Measurements from ENCODE around the gene TBC1D22A. TPM values are rescaled to one million over a fixed set of nuclear protein-coding genes. Genes with fewer than 3 reads are reported as not detected.
A peak's percentile ranks its signal among the peaks of the same experiment; 100 is the strongest.

The TBC1D22A gene
- polyA plus RNA-seq, 2 donors = 15.1 to 17.4 TPM

DNA sequence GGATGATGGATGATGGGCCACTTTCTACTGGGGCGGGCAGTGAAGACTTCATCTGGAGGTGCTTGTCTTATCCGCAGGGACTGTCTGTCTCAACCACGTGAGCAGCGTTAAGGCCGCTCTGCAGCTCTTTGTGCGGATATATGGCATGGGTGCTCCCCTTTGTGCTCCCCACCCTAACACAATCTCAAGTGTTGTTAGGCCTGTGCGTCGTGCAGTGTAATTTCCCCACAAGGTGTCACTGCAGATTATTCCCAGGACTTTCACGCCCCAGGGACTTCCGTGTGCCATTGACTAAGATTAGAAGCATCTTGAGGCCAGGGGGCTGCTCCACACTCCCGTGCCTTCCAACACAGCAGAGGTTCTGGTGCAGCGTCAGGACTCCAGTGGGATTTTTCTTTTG, 65.3 kb downstream of the TBC1D22A start:
- Histone ChIP-seq H3K4me3 (ENCODE audit: low read depth in 1 of 2, low read length in 2 of 2) (no peak overlapping the region), H3K27me3 (ENCODE audit: control insufficient read depth in 1 of 2, insufficient read depth in 2 of 2, low read length in 2 of 2) (no peaks in the 10 kb centered on the region), H3K27ac (ENCODE audit: low read depth in 2 of 2, low read length in 1 of 2) (no peak overlapping the region), H3K4me1 (ENCODE audit: control insufficient read depth in 2 of 2, insufficient read depth in 2 of 2, low read length in 1 of 2) (peaks cover 0 to 20% of the 10 kb centered on the region in 2 donors), H3K9me3 (ENCODE audit: control insufficient read depth in 2 of 2, insufficient read depth in 1 of 2, low read depth in 1 of 2, low read length in 1 of 2) (no peaks in the 10 kb centered on the region), H3K36me3 (ENCODE audit: control insufficient read depth in 2 of 2, insufficient read depth in 2 of 2, low read length in 1 of 2) (peaks cover 0 to 6% of the 10 kb centered on the region in 2 donors)
- 95 to 98% methylated on average over 12 of the region's 12 CpGs for WGBS, 2 donors

DNA sequence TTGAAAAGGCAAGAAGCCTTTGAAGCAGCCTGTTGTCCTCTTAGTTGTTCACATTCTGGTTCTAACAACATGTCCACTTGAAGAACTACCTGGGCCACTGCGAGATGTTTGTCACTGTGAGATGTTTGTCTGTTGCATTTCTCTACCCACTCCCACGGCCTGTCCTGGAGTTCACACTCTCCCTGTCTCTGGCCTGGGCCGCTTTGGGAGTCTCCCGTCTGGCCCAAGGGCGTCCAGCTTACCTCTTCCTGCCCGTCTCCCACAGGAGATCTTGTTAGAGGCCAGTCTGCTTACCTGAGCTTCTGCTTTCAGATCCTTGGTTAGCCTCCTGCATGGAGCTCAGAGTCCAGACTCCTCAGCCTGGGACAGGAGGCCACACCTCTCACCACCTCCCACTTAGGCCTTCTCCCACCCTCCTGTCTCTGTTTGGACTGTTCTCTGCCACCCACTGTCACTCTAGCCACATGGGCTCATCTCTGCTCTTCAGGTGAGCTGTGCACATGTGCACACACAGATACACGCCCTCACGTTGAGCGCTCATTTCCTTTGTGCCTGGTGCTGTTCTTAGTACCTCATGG, 66.0 kb downstream of the TBC1D22A start:
- no peaks in the 10 kb centered on the region for H3K27me3 ChIP-seq (ENCODE audit: control insufficient read depth in 1 of 2, insufficient read depth in 2 of 2, low read length in 2 of 2)
- no peak overlapping the region for H3K4me3 ChIP-seq (ENCODE audit: low read depth in 1 of 2, low read length in 2 of 2)
- WGBS, 2 donors = 91 to 92% methylated on average over 9 of the region's 9 CpGs
- H3K36me3 ChIP-seq (ENCODE audit: control insufficient read depth in 2 of 2, insufficient read depth in 2 of 2, low read length in 1 of 2) = peaks cover 0 to 6% of the 10 kb centered on the region in 2 donors
- peaks cover 0 to 20% of the 10 kb centered on the region in 2 donors for H3K4me1 ChIP-seq (ENCODE audit: control insufficient read depth in 2 of 2, insufficient read depth in 2 of 2, low read length in 1 of 2)
- no peaks in the 10 kb centered on the region for H3K9me3 ChIP-seq (ENCODE audit: control insufficient read depth in 2 of 2, insufficient read depth in 1 of 2, low read depth in 1 of 2, low read length in 1 of 2)
- no peak overlapping the region for H3K27ac ChIP-seq (ENCODE audit: low read depth in 2 of 2, low read length in 1 of 2)

DNA sequence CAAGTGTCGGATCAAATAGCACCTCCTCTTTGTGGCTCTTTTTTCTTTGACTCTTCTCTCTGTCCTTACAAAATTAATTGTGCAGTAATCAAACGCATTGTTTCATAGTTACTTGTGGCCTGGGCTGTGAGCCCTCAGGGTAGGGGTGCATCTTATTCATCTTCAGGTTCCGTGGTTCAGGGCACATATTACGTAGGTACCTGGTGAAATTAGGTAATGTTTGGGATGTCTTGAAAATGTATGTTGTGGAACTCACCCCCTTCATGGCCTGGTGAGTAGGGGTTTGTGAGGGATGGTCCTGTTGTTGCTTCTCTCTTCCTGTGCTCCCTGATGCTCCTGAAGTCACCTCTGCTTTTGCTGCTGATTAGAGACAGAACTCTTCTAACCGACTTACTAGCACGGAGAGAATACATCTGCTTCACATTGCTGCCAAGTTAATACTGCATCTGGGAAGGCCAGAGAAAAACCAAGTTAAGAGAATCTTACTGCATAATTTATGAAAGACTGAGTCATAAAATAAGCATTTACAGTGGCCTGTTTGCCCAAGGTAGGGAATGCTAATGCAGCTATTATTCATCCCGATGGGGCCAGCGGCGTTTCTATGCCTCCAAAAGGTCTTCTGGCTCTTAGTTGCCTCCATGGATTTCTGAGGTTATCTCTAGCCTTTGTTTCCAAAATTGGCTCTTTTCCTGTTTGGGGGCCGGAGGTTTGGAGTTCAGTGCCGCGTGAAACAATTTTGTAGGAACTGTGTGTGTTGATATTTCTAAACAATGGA, 66.9 kb downstream of the TBC1D22A start:
- Histone ChIP-seq H3K4me1 (ENCODE audit: control insufficient read depth in 2 of 2, insufficient read depth in 2 of 2, low read length in 1 of 2) (peaks cover 0 to 18% of the 10 kb centered on the region in 2 donors), H3K27me3 (ENCODE audit: control insufficient read depth in 1 of 2, insufficient read depth in 2 of 2, low read length in 2 of 2) (no peaks in the 10 kb centered on the region), H3K27ac (ENCODE audit: low read depth in 2 of 2, low read length in 1 of 2) (peak overlapping the region; percentile 57 to 91), H3K4me3 (ENCODE audit: low read depth in 1 of 2, low read length in 2 of 2) (no peak overlapping the region), H3K9me3 (ENCODE audit: control insufficient read depth in 2 of 2, insufficient read depth in 1 of 2, low read depth in 1 of 2, low read length in 1 of 2) (no peaks in the 10 kb centered on the region), H3K36me3 (ENCODE audit: control insufficient read depth in 2 of 2, insufficient read depth in 2 of 2, low read length in 1 of 2) (peaks cover 0 to under 1% of the 10 kb centered on the region in 2 donors)
- WGBS, 2 donors = 34 to 57% methylated on average over 12 of the region's 12 CpGs

DNA sequence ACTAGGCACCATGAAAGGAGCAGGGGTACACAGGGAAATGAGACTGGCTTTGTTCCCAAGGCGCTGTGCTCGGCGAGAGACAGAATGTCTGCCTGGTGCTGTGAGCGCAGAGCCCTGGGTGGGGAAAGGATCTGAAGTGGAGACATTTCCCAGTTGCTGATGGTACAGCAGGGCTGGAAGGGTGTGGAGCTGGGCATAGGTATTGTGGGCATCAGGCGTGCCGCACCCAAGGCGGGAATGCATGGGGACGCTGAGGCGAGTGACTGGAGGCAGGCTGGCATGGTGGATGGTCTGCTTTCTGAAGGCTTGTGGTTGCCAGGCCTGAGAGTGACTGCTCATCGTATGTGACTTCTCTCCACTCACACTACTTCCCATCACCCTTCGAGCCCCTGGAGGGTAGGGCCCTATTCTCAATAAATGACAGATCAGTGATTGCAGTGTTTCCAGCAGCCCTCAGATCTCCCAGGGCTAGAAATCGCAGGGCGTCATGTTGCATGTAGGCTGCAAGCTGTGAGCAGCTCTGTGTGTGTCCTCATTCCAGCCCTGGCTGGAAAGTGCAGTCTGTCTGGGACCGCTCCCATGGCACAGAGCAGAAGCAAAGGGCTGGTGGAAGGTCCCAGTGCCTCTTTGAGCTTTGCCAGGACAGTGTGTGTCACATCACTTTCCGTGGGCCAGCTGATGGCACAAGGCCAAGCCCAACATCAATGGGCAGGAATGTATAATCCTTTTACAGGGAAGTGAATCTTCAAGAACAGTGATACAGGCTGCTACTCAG, 67.7 kb downstream of the TBC1D22A start:
- H3K27ac ChIP-seq (ENCODE audit: low read depth in 2 of 2, low read length in 1 of 2) = peak overlapping the region; percentile 57 to 91
- peaks cover 0 to 17% of the 10 kb centered on the region in 2 donors for H3K4me1 ChIP-seq (ENCODE audit: control insufficient read depth in 2 of 2, insufficient read depth in 2 of 2, low read length in 1 of 2)
- WGBS, 2 donors = 36 to 65% methylated on average over 15 of the region's 15 CpGs
- H3K36me3 ChIP-seq (ENCODE audit: control insufficient read depth in 2 of 2, insufficient read depth in 2 of 2, low read length in 1 of 2) = no peaks in the 10 kb centered on the region
- H3K27me3 ChIP-seq (ENCODE audit: control insufficient read depth in 1 of 2, insufficient read depth in 2 of 2, low read length in 2 of 2) = no peaks in the 10 kb centered on the region
- H3K4me3 ChIP-seq (ENCODE audit: low read depth in 1 of 2, low read length in 2 of 2) = no peak overlapping the region
- H3K9me3 ChIP-seq (ENCODE audit: control insufficient read depth in 2 of 2, insufficient read depth in 1 of 2, low read depth in 1 of 2, low read length in 1 of 2) = peaks cover 0 to 2% of the 10 kb centered on the region in 2 donors

DNA sequence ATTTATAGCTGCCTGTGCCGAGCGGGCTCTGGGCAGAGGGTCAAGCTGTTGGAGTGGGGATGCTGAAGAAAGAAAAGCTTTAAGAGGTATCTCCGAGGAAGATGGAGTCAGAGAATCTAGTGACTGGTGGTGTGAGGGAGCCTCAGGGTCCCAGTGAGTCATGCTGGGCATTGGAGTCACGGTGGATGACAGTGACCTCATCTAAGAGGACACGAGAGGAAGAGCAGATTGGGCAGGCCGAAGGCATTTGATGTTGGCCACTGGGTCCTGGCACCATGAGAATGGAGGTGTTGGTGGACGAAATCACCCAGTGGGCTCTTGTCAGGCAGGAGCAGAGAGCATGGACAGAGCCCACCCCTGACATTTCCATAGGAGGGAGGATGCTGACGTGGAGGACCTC, 68.4 kb downstream of the TBC1D22A start:
- Histone ChIP-seq H3K9me3 (ENCODE audit: control insufficient read depth in 2 of 2, insufficient read depth in 1 of 2, low read depth in 1 of 2, low read length in 1 of 2) (peaks cover 0 to 2% of the 10 kb centered on the region in 2 donors), H3K27ac (ENCODE audit: low read depth in 2 of 2, low read length in 1 of 2) (peak overlapping the region in 1 of 2 donors; percentile 66), H3K4me3 (ENCODE audit: low read depth in 1 of 2, low read length in 2 of 2) (no peak overlapping the region), H3K27me3 (ENCODE audit: control insufficient read depth in 1 of 2, insufficient read depth in 2 of 2, low read length in 2 of 2) (no peaks in the 10 kb centered on the region), H3K36me3 (ENCODE audit: control insufficient read depth in 2 of 2, insufficient read depth in 2 of 2, low read length in 1 of 2) (no peaks in the 10 kb centered on the region), H3K4me1 (ENCODE audit: control insufficient read depth in 2 of 2, insufficient read depth in 2 of 2, low read length in 1 of 2) (peaks cover 0 to 17% of the 10 kb centered on the region in 2 donors)
- WGBS, 2 donors = 86% methylated on average over 8 of the region's 8 CpGs

DNA sequence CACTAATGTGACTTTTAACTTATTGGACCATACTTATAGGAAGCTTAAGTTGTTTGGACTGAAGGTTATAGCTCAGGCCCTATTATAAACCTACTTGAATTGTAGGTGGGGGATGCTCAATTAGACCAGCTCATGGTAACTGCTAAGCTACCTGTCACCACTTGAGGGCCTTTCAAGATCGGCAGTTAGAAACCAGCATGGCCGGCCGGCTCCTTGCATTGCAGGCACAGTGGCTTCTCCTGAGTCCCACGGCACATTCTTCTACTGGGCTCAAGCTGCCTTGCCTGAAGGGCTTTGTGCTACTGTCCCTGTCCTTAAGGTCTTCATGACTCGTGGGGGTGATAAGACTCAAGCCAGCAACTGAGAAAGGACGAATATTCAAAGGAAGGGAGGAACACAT, 70.8 kb downstream of the TBC1D22A start:
- Histone ChIP-seq H3K9me3 (ENCODE audit: control insufficient read depth in 2 of 2, insufficient read depth in 1 of 2, low read depth in 1 of 2, low read length in 1 of 2) (peaks cover 0 to 2% of the 10 kb centered on the region in 2 donors), H3K4me1 (ENCODE audit: control insufficient read depth in 2 of 2, insufficient read depth in 2 of 2, low read length in 1 of 2) (peaks cover 0 to 17% of the 10 kb centered on the region in 2 donors), H3K4me3 (ENCODE audit: low read depth in 1 of 2, low read length in 2 of 2) (no peak overlapping the region), H3K27ac (ENCODE audit: low read depth in 2 of 2, low read length in 1 of 2) (no peak overlapping the region), H3K36me3 (ENCODE audit: control insufficient read depth in 2 of 2, insufficient read depth in 2 of 2, low read length in 1 of 2) (no peaks in the 10 kb centered on the region), H3K27me3 (ENCODE audit: control insufficient read depth in 1 of 2, insufficient read depth in 2 of 2, low read length in 2 of 2) (no peaks in the 10 kb centered on the region)
- WGBS, 2 donors = 69 to 91% methylated on average over 6 of the region's 6 CpGs

DNA sequence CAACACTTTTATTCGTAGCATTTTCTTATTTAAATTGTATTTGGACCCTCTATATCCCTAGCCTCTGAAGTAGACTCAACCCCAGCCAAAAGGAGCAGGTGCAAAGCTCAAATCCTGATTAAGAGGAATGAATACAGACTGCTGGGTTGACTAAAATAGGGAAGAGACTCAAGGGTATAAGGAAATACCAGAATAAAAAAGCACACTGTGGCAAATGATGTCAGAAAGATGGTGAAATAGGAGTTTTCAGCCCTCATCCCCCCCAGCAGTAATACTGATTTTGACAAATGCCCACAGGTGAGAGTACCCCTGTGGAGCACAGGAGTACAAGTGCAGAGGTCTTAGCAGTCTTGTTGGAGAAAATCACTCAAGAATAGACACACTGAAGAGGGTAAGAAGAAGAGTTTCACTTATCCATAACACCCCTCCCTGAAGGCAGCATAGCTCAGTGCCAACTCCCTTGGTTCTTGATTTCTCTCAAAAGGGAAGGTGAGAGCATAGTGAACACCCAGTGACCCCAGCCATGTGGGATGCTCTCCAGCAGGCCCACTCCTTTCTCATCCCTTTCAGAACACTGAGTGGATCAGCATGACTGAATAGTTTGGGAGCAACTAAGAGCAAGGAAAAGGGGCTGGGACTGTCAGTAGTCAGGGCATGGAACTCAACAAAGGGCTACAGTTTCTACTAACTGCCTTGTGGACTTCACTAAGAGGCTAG, 71.7 kb downstream of the TBC1D22A start:
- H3K4me3 ChIP-seq (ENCODE audit: low read depth in 1 of 2, low read length in 2 of 2) = no peak overlapping the region
- WGBS, 2 donors = 93 to 100% methylated on average over 1 of the region's 1 CpG
- H3K9me3 ChIP-seq (ENCODE audit: control insufficient read depth in 2 of 2, insufficient read depth in 1 of 2, low read depth in 1 of 2, low read length in 1 of 2) = peaks cover 0 to 2% of the 10 kb centered on the region in 2 donors
- H3K27ac ChIP-seq (ENCODE audit: low read depth in 2 of 2, low read length in 1 of 2) = no peak overlapping the region
- no peaks in the 10 kb centered on the region for H3K27me3 ChIP-seq (ENCODE audit: control insufficient read depth in 1 of 2, insufficient read depth in 2 of 2, low read length in 2 of 2)
- H3K36me3 ChIP-seq (ENCODE audit: control insufficient read depth in 2 of 2, insufficient read depth in 2 of 2, low read length in 1 of 2) = no peaks in the 10 kb centered on the region
- H3K4me1 ChIP-seq (ENCODE audit: control insufficient read depth in 2 of 2, insufficient read depth in 2 of 2, low read length in 1 of 2) = peaks cover 0 to 10% of the 10 kb centered on the region in 2 donors

DNA sequence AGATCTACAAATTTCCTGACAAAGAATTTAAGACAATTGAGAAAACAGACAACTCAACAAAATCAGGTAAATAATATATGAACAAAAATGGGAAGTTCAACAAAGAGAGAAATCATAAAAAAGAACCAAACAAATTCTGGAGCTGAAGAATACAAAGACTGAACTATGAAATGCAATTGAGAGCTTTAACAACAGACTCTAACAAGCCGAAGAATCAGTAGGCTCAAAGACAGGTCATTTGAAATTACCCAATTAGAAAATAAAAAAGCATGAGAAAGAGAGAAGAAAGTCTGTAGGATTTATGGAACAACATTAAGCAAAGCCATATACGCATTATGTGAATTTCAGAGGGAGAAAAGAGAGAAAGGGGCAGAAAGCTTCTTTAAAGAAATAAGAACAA, 72.8 kb downstream of the TBC1D22A start:
- no peaks in the 10 kb centered on the region for H3K27me3 ChIP-seq (ENCODE audit: control insufficient read depth in 1 of 2, insufficient read depth in 2 of 2, low read length in 2 of 2)
- peaks cover 0 to 4% of the 10 kb centered on the region in 2 donors for H3K4me1 ChIP-seq (ENCODE audit: control insufficient read depth in 2 of 2, insufficient read depth in 2 of 2, low read length in 1 of 2)
- H3K4me3 ChIP-seq (ENCODE audit: low read depth in 1 of 2, low read length in 2 of 2) = no peak overlapping the region
- no peaks in the 10 kb centered on the region for H3K36me3 ChIP-seq (ENCODE audit: control insufficient read depth in 2 of 2, insufficient read depth in 2 of 2, low read length in 1 of 2)
- no peak overlapping the region for H3K27ac ChIP-seq (ENCODE audit: low read depth in 2 of 2, low read length in 1 of 2)
- WGBS, 2 donors = 97 to 99% methylated on average over 2 of the region's 2 CpGs
- peaks cover 0 to 2% of the 10 kb centered on the region in 2 donors for H3K9me3 ChIP-seq (ENCODE audit: control insufficient read depth in 2 of 2, insufficient read depth in 1 of 2, low read depth in 1 of 2, low read length in 1 of 2)

DNA sequence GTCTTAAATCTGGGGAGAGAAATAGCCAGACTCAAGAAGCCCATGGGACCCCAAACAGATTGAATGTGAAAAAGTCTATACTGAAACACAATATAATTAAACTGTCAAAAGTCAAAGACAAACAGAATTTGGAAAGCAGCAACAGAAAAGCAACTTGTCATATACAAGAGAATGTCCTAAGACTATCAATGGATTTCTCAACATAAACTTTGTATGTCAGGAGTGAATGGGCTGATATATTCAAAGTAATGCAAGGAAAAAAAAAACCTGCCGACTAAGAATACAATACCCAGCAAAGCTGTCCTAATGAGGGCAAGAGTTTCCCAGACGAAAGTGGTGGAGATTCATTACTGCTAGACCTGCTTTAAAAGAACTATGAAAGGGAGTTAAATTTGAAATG, 73.2 kb downstream of the TBC1D22A start:
- H3K27ac ChIP-seq (ENCODE audit: low read depth in 2 of 2, low read length in 1 of 2) = no peak overlapping the region
- H3K36me3 ChIP-seq (ENCODE audit: control insufficient read depth in 2 of 2, insufficient read depth in 2 of 2, low read length in 1 of 2) = no peaks in the 10 kb centered on the region
- H3K4me1 ChIP-seq (ENCODE audit: control insufficient read depth in 2 of 2, insufficient read depth in 2 of 2, low read length in 1 of 2) = peaks cover 0 to 3% of the 10 kb centered on the region in 2 donors
- no peaks in the 10 kb centered on the region for H3K27me3 ChIP-seq (ENCODE audit: control insufficient read depth in 1 of 2, insufficient read depth in 2 of 2, low read length in 2 of 2)
- H3K9me3 ChIP-seq (ENCODE audit: control insufficient read depth in 2 of 2, insufficient read depth in 1 of 2, low read depth in 1 of 2, low read length in 1 of 2) = peaks cover 0 to 2% of the 10 kb centered on the region in 2 donors
- WGBS, 2 donors = 96 to 99% methylated on average over 2 of the region's 2 CpGs
- no peak overlapping the region for H3K4me3 ChIP-seq (ENCODE audit: low read depth in 1 of 2, low read length in 2 of 2)
